Gastroesophageal sphincter (tissue), 3 donors: ENCODE results near the gene LIPI.

Experiments used
- POLR2A ChIP-seq, 2 donors: fragments of 450-650 bp; IDR thresholded peaks; one replicate each; pipeline ENCODE4 v1.6.1; 2017; ENCODE audit warnings: antibody characterized with exemption in 2 of 2, mild to moderate bottlenecking in 2 of 2, moderate library complexity in 1 of 2
- POLR2AphosphoS5 ChIP-seq: sonication (generic); formaldehyde crosslinking; IDR thresholded peaks from one replicate; pipeline ENCODE4 v1.6.1; 2017; ENCODE audit warnings: antibody characterized with exemption
- TF ChIP-seq, protein P1 (sequence below), 4 experiments: fragments of 200-600 bp in 2 of 4; fragments of 450-650 bp in 2 of 4; sonication (generic) in 1 of 4; IDR thresholded peaks; one replicate each; pipeline ENCODE4 v1.5.1; 2017 to 2019; ENCODE audit warnings: antibody characterized with exemption in 4 of 4, mild to moderate bottlenecking in 2 of 4, moderate library complexity in 2 of 4

DNA sequence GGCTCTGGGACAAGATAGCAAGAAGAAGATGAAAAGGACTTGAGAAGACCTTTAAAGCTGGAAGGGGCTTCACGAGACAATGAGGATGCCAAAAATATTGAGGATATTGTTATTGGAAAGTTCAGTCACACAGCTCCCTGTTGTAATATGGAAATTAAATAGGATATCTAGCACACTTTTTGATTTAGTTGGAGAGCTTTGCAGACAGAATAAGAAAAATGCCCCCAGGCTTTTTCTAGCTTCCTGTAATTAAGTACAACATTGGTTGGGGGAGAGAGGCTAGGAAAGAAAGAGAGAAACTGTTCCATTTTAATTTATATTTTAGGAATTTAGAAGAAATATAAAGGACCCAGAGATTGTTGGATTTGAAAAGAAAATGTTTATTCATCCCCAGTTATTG, 32.7 kb upstream of the LIPI start:
- TF ChIP-seq, protein P1, sequence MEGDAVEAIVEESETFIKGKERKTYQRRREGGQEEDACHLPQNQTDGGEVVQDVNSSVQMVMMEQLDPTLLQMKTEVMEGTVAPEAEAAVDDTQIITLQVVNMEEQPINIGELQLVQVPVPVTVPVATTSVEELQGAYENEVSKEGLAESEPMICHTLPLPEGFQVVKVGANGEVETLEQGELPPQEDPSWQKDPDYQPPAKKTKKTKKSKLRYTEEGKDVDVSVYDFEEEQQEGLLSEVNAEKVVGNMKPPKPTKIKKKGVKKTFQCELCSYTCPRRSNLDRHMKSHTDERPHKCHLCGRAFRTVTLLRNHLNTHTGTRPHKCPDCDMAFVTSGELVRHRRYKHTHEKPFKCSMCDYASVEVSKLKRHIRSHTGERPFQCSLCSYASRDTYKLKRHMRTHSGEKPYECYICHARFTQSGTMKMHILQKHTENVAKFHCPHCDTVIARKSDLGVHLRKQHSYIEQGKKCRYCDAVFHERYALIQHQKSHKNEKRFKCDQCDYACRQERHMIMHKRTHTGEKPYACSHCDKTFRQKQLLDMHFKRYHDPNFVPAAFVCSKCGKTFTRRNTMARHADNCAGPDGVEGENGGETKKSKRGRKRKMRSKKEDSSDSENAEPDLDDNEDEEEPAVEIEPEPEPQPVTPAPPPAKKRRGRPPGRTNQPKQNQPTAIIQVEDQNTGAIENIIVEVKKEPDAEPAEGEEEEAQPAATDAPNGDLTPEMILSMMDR (IDR thresholded peaks at IDR 0.05) = no peak
- TF ChIP-seq POLR2AphosphoS5 (no peak), POLR2A (IDR thresholded peaks at IDR 0.05) (no peak)
